ENCODE measurements around the gene SPRR4.

SPRR4 gene, protein sequence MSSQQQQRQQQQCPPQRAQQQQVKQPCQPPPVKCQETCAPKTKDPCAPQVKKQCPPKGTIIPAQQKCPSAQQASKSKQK

DNA sequence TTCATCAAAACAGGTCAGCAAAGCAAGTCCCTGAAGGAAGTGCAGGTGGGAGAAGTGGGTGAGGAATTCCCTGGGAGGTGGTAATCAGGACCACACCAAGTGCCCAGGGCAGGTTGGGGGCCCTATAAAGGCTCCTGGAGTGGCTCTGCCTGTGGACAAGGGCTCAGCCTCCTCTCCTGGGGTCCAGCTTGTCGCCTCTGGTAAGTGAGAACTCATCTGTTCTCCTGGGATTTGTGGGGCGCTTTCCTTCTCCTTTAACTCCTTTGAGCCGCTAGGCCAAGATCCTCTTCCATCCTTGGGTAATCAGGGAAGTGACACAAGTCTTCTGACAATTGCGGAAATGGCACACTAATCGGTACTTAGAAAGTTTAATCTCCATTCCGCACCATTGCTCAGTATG lies at the start of gene SPRR4:
TSS of gene SPRR4 (plus strand) at position 154 of the 400 bp plus-strand sequence. CDS start 1,243 bp downstream, outside the sequence.
- DNase-seq (ENCODE audit: low read depth), result no peak

DNA sequence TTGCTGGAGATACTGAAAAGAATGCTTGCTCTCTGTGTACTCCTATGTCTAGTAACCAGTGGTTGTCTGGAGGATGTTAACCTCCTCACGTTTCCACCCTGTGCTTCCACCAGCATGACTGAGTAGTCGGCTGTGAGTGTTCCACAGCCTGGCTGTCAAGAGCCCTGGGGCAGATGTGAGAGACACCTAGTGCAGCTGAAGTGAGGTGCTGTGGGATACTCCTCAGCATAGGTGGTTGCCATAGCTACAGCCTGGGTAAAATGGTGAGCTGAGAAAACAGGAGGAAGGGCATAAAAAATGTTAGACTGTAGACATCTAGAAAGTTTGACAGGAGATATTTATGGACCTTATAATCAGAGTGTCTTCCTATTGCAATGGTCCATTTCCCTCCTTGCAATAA lies 46.3 kb upstream of the SPRR4 start:
- DNase-seq (ENCODE audit: low read depth), result no peak

DNA sequence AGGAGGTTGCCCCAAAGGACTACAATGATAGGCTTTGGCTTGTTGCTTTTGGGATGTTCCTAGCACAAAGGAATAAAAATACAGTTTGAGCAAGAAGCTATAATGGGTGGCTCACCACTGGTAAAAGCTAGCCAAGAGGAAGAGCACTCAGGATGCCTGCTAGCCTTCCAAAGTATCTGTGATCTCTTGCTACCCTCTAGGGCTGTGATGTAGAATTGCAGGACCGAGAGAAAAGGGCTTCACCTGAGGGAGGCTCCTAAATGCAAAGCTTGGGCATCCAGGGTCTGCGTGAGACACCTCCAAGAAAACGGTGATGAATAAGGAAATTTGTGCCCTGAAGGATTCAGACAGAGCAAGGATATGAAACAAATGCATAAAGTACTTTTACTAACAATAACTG lies 44.4 kb upstream of the SPRR4 start:
- DNase-seq (ENCODE audit: low read depth), result no peak

DNA sequence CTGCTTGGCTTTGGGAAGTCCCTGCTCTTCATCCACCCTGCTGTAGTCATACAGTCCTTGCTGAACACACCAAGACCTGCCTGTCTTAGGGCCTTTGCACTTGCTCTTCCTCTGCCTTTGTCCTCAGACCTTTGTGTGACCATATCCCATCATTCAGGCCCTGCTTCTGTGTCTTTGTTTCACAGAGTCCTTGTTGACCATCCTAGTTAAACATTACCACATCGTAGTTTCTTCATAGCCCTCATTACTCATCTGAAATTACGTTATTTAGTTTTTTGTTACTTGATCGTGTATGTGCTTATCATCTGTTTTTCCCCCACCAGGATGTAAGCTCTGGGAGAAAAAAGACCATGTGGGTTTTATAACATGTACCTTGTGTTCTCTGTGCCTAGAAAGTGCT lies 41.8 kb upstream of the SPRR4 start:
- no peak for DNase-seq (ENCODE audit: low read depth)

DNA sequence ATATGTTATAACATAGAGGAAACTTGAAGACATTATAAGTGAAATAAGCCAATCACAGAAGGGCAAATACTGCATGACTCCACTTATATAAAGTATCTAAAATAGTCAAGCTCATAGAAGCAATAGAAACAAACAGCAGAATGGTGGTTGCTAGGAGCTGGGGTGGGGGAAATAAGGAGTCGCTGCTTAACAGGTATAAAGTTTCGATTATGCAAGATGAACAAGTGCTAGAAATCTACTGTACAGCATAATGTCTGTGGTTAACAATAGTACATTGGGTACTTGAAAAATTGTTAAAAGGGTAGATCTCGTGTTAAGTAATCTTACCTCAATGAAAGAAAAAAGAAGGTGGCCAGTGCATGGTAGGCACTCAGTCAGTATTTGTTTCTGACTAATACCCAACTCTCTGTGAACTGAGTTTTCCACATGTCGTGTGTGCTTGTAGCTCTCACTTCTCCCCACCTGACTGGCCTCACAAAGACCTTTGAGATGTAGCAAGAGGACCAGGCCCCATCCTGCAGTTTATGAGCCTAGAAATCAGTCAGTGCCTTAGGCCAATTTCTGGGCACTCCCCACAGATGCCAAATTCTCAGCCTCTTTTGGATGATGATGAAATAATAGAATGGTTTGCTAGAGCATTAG lies 38.2 kb upstream of the SPRR4 start:
- DNase-seq (ENCODE audit: low read depth), result no peak

DNA sequence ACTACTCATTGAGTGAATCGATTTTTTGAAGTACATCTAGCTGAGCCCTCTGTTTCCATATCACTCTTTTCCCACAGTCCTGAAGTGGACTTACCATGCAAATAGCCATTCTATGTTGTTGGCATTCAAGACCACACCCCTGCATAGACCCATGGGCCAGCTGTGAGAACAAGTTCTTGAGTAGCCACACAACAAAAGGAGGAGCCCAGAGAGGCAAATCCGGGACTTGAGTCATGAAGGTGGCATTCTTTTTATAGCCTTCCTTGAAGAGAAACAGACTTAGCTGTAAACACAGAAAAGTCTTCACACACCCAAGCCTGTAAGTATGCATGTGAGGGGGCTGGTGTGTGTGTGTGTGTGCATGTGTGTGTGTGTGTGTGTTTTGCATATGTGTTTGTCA lies 37.3 kb upstream of the SPRR4 start:
- no peak for DNase-seq (ENCODE audit: low read depth)

DNA sequence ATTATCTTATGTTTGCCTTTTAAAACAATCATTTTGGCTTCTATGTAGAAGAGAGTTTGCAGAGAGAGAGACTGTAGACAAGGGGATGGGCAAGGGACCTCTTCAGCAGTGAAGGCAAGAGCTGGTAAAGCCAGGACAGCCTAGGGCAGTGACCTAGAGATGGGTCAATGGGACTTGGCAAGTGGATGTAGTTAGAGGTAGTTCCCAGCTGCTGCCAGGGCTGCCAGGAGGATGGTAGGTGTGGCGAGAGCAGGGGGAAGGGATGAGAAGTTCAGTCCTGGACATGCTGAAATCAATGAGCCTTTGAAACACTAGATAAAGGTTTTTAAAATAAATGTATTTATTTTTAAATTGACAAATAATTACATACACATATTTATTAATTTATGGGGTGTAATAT lies 29.8 kb upstream of the SPRR4 start:
- no peak for DNase-seq (ENCODE audit: low read depth)

DNA sequence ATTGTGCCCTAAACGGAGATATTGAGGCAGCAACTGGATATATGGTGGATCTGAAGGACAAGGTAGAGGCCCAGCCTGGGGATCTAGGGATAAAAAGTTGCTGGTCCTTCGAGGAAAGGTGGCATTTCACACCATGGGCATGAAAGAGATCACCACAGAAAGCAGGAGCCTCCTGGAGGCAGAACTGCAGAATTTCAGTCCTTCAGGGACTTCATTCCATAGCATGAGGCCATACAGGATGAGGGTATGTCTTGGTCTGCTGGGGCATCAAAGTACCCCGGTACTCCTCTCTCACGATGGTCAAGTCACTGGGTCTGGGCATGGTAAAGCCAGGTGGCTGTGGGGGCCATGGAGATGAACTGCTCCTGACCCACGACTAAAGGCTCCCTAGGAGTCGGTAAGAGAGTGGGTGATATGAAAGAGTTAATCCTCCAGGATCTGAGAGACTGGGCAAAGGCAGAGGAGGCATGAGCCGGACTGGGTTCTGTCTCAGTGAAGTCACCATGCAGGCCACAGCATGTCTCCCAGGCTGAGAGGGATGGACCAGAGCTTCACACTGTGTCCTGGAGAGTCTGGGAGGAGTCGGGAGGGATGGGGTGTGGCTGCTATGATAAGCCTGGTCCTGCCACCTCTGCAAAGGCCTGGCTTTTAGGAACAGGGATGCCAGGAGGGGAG lies 29.3 kb upstream of the SPRR4 start:
- DNase-seq (ENCODE audit: low read depth), result no peak

DNA sequence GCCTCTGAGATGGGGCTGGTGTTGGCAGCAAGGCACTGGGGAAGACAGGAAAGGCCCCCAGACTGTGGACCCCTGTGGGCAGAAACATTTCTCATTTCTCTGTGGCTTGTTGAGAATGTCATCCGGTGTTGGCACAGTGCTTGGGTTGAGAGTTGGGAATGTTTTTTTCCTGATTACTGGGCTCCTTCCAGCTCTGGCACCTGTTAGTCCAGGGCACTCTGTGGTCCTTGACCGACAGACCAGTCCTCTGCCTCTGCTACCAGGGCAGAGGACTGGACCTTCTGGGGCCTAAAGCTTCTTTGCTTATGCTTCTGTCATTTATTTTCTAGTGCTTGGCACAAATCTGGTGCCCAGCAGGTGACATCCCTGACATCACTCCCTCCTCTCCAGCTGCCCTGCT lies 28.3 kb upstream of the SPRR4 start:
- DNase-seq (ENCODE audit: low read depth), result no peak

DNA sequence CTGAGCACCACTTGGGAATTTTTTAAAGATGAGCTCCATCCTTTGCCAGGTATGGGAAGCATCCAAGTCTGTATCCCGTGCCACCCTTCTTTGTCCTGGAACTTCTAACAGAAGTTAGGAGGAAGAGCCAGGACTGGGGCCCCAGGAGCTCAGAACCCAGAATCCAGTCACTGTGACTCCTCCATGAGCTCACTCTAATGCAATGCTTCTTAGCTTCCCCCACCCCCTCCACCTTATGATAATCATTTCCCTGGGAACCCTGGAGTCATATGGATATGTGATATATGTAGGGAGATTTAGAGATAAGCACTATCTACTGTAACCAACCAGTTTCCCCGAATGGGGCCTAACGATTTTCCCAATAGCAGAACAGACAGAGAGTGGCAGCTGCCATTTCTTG lies 24.2 kb upstream of the SPRR4 start:
- DNase-seq (ENCODE audit: low read depth), result no peak

DNA sequence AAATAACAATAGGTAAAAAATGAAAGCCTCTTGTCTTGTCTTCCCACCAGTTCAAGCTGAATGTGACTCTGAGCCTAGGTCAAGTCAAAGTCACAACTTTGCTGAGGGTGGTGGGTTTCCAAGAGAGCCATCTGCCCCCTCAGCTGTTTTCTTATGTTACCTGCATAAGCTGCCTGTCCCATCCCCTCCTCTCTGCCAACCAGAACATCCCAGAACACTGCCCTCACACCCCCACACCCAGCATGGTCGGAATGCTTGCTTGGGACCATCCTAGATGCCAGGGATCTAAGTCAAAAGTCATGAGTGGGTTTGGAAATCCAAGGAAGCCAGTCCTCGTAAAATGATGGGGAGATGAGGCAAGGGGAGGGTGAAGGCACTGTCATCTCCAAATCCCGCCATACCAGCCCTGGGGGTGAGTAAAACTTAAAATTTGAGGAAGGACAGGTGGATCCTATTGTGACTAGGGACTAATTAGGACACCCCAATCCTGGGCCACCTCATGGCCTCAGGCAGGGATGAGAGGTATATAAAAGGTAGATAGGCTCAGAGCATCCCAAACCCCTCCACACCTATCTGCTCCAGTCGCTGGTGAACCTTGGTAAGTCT lies 23.7 kb upstream of the SPRR4 start, which contains the start of gene SPRR5:
TSS of gene SPRR5 (plus strand) at position 556 of the 606 bp plus-strand sequence. CDS start 1,349 bp downstream, outside the sequence.
- no peak for DNase-seq (ENCODE audit: low read depth)

DNA sequence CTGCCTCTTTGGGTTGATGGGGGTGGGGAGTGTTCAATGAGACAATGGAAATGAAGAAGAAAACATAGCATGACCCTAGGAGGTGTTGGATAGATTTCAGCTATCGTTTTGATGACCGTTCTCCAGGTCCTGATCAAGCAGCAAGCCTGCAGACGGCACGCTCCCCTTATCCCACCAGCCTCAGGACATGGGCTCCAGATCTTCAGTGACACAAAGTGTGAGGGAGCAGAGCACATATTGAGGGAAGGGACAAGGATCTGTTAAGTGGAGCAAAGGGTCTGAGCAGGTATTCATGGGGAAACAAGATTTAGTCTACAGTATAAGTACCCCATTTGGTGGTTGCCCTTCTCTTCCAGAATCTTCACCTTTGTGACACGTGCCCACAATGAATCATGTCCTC lies 18.7 kb upstream of the SPRR4 start:
- no peak for DNase-seq (ENCODE audit: low read depth)

DNA sequence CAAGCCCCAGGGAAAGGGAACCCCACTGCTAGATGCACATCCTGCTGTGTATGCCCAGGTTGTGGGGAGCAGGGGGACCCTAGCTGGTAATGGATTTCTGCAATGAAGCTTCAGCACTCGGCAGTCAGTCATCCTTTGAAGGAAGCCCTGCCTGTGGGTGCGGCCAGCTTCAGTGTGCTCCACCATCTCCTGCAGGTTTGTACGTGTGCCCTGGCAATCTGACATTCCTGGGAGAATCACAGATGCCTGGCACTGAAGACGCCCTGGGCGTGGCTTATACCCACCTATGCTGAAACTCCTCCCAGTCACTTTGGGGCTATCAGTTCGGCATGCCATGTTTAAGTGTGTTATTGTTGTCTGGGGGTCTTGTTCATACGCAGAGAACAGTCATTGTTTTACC lies 16.7 kb upstream of the SPRR4 start:
- DNase-seq (ENCODE audit: low read depth), result no peak

DNA sequence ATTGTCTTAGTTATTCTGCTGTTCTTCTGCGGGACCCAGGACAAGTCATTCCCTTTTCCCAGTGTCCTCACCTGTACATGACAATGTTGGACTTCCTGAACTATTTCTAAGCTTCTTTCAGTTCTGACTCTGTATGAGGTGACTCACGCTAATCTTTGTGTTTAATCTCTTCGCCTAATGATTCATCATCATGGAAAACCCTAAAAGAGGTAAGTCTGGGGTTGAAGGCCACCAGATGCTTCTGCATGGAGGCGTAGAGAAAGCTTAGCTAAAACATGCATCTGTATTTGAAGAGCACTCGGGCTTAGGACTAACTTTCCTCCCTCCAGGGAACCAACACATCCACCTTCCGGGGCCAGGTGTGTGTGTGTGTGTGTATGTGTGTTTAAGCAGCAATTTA lies 16.0 kb upstream of the SPRR4 start:
- no peak for DNase-seq (ENCODE audit: low read depth)

DNA sequence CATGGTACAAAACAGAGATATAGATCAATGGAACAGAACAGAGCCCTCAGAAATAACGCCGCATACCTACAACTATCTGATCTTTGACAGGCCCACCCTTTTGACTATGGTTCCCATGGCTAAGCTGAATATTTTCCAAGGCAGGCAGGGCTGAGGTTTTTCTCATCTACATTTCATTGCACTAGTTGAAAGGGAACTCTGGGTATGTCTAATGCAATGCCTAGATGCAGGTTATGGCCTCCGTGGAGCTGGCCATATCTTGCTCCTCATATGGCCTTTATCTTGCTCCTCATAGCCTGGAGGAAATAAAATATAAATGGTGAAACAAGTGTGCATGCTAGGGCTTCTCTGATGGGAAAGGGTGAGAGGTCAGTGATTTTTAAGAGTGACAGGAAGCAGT lies 12.9 kb upstream of the SPRR4 start:
- DNase-seq (ENCODE audit: low read depth), result no peak

DNA sequence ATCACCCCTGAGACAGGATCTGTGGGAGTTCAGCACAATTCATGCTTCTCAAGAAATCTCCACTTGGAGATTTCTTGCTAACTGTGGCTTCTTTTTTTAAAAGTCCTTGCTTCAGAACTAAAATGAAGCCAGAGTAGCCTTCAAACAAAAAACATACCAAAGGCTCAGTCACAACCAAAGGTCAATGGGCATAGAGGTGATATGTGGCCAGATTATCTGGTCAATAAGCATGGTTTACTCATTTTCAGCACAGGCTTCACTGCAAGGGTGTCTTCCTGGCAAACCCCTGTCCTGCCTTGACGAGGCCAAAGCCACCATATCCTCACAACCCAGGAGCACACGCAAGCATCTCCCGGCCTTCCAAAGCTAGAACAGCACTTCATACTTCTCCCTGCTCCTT lies 11.2 kb upstream of the SPRR4 start:
- DNase-seq (ENCODE audit: low read depth), result no peak

DNA sequence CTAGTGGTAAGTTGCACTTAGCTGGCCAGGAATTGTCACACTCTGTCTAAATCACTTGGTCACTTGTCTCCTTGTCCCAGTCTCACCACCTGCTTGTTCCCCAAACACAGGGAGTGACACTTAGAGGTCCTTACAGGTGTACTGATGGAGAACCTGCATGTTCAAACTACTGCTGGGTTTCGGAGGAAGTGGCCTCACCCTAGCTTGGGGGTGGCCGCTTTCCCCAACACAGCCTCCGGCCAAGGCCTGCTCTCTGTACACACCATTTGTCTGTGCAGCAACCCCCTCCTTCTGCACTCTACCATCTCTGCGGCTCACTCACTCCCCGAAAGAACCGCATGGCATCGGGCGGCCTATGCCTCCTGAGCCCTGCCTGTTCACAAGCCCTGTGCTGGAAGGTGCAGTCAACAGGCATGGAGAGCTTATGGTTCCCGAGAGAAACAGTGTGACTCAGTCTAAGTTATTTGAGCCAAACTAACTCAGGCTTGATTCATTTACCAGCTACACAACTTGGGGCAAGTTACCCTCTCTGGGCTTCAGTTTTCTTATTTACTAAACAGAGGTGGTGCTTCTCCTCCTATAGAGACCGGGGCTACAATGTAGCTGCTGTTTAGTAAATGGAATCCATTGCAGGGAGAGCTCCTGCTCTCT lies 10.5 kb upstream of the SPRR4 start:
- no peak for DNase-seq (ENCODE audit: low read depth)

DNA sequence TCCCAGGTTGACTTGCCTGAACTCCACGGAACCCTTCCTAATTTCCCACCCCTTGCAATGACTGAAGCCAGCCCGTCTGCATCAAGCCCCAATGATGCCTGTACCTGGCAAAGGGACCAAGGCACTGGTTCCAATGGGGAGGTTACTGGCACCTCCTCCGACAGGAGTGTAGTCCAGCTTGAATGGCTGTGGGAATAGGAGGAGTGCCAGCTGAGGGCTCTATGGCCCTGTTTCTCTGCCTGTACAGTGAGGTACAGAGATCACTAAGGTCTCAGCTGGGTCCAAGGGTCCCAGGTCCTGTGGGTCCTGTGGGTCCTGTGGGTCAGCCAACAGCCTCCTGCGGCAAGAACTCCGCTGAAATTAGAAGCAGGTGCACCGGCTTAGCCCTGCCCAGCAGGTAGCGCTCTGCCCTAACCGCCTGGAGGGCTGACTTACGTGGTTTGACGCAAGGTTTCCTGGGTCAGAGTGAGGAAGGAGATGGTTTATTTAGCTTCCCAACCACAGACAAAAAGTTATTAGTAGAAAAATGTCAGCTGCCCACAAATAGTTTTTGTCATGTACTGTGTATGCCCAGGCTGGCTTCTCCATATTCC lies 9.9 kb upstream of the SPRR4 start:
- DNase-seq (ENCODE audit: low read depth), result no peak

DNA sequence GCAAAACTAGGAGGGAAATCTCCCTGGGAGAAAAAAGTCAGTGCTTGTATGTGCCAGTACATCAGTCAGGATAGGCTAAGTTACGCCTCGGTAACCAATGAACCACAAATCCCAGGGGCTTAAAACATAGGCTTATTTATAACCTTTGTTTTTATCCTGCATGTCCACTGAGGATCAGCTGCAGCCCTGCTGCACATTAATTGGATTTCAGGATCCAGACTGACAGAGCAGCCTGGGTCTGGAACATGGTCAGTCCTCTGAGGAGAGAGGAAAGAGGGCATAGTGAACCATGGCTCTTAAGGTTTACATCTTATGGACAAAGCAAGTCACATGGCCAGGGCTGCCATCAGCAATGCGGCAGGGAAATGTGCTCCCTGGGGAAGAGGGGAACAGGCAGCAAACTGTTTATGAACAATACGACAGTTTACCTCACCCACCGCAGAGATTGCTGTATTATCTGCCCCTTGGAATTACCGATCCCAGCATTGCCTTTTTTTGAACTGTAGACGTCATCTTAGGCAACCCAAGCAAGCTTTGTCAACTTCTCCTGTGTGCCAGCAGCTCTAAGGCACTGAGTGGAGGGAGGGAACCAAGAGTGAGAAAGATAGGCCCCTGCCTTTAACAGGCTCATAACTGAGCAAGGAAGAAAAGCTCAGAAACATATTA lies 9.1 kb upstream of the SPRR4 start:
- DNase-seq (ENCODE audit: low read depth), result no peak

DNA sequence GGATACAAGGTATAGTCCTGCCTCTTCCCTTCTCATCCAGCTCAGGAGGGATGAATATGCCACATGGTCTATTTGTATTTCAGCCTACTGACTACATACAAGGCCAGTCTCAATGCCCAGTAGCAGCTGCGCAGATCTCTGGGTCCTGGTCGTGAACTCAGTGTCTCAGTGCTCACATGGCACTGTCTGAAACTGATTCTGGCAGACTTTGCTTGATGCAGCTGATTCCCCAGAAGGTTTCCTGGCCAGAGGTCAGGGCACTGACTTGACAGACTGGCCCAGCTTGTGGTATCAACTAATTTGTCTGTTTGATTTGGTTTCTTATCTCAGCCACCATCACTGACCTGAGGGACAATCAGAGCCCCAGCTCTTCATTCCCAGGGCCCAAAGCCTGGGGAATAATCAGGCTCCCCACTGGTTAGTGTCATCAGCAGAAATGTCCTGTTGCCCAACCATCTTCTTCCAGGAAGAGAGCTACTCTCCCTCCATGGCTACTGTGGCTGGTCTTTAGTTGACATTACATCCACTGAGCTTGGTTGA lies 7.5 kb upstream of the SPRR4 start:
- no peak for DNase-seq (ENCODE audit: low read depth)

DNA sequence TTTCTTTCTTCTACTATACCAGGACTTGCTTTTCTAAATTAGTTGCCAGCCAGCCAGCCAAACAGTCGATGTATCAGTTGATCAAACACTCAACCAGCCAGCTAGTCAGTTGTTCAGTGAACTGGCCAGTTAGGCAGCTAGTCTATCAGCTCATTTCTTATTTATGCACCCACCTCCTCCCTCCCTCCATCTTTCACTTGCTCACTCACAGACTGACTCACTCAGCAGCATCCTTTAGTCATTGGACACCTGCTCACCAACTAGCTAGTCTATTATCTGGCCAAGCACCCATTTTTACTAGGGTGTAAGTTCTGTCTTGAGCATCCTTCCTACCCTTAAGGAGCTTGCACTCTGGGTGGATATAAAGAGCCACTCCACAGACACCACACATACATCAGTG lies 5.9 kb upstream of the SPRR4 start:
- DNase-seq (ENCODE audit: low read depth), result no peak

DNA sequence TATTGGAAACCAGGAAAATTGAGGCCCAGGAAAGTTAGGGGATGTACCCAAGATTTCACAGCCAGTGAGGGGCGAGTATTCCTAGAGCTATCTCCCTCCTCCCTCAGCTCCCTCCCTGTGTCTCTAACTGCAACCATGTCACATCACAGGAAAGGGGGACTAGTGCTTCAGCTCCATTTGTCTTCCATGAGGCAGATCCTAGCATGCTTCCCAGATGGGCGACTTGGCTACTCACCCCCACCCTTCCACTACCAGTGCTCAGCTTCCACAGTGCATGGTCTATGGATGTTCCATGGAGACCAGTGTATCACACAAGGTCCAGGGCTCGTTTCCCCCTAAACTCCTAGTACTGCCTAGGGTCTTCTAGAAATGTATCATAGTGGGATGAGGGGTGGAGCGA lies 4.6 kb upstream of the SPRR4 start:
- no peak for DNase-seq (ENCODE audit: low read depth)

Data from stimulated activated CD8-positive, alpha-beta memory T cell treated with anti-CD3 and anti-CD28 coated beads, Interleukin-15, amount 100 ng/mL, for 1 hour (primary cell).